HG02973 (cell line): ENCODE results near the gene TNFRSF9.
"Not testable (repeated sequence)": the region's sequence is repeated elsewhere in the genome, so short reads cannot be mapped to it uniquely, and the experiment has no call there.

Experiments used
- ATAC-seq: cut with Tn5 transposase; IDR thresholded peaks from one replicate; pipeline ENCODE4 v1.9.1; 2021; ENCODE audit warnings: moderate library complexity; ENCODE audit not compliant: unreplicated experiment

The TNFRSF9 gene

GRCh38 chr1:7940745-7941436 is at the start of gene TNFRSF9:
TSS of gene TNFRSF9 (minus strand) at chr1:7940839. CDS start at chr1:7939994, 845 bp downstream.
- ATAC-seq: no peak

DNA sequence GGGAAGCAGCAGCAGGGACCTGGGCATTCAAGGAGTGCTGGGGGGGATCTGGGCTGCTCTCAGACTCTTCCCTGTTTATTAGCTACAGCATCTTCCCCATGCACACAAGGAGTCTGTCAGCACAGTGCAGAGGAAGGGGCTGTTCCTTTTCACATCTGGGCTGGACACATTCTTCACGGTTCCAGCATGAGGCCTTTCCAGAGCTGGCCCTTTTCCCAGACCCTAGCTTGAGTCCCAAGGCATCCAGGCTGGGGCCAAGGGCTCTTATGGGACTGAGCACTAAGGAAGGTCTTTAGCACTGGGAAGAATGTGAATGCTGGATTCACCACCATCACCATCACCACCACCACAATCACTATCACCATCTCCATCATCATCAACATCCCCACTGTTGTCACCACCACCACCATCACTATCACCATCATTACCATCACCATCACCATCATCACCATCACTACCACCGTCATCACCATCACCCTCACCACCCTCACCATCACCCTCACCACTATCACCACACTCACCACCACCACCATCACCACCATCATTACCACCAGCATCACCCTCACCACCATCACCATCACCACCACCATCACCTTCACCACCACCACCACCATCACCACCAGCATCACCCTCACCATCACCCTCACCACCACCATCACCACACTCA is 49.3 kb upstream of the TNFRSF9 start:
- no peak for ATAC-seq

DNA sequence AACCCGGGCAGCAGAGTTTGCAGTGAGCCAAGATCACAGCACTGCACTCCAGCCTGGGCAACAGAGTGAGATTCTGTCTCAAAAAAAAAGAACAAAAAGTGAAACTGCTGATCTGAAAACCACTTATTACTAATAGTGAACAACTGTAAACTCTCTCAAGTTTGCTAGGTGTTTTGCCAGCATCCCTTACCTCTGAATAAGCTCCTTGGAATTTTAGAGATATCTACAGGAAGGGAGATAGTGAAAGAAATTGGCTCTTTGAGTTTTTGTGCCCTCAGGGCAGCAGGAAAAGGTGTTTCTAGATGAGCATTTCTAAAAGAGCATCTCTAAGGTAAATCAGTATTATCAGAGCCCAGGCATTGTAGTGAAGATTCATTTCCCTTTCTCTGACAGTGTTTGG is 47.9 kb upstream of the TNFRSF9 start:
- ATAC-seq: no peak

DNA sequence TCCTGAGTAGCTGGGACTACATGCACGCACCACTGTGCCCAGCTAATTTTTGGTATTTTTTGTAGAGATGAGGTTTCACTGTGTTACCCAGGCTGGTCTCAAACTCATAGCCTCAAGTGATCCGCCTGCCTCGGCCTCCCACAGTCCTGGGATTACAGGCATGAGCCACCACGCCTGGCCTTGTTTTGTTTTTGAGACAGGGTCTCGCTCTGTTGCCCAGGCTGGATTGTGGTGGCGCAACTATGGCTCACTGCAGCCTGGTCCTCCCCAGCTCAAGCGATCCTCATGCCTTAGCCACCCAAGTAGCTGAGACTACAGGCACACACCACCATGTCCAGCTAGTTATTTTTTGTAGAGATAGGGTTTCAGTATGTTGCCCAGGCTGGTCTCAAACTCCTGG is 46.9 kb upstream of the TNFRSF9 start:
- ATAC-seq: no peak

GRCh38 chr1:7985851-7986612 is 45.4 kb upstream of the TNFRSF9 start:
- no peak for ATAC-seq

GRCh38 chr1:7984811-7985210 is 44.2 kb upstream of the TNFRSF9 start:
- ATAC-seq: no peak

DNA sequence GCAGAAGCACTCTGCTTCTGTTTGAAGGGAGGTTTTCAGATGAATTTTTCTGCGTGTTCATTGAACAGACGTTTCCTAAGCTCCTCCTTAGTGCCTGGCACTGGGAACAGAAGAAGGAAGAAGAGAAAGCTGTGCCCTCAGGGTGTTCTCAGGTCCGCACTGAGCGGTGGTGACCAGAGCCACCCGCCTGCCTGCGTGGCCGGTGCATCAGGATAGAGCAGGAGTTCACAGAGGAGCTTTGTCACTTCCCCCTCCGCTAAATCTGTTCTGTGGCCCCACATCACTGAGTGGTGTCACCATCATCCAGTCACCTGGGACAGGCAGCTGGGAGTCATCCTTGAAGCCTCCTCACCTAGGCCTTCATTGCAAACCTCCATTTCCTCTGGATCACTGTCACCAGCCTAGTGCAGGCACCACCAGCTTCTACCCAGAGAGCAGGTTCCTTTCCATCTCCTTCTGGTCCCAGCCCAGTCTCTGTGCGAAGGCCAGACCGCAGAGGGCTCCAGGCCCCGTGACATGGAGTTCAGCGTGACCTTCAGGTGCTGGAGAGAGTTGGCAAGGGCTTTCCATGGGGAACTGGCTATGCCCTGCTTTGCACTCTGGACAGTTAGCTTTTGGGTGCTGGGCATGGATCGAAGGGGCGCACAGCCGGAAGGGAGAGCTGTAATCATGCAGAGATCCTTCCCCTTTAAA is 42.6 kb upstream of the TNFRSF9 start:
- ATAC-seq: no peak

DNA sequence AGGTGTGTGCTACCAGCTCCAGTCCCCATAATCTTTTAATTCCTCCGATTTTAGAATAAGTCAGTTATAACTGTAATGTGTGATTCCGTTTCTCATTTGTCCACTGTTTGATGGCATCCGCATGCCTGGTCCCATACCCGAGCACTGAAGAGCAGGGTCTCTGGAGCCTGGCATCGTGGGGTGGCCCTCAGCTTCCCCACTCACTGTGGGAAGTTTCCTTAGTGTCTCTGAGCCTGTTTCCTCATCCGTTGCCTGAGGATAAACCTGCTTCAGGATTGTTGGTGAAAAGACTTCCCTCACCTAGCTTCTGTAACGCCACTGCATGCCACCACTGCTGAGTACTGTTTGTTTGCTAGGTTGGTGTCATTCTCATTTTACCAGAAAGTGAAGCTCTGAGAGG is 40.3 kb upstream of the TNFRSF9 start:
- ATAC-seq: no peak

GRCh38 chr1:7975212-7975865 is 34.7 kb upstream of the TNFRSF9 start:
- ATAC-seq: no peak

GRCh38 chr1:7973086-7973485 is 32.4 kb upstream of the TNFRSF9 start:
- ATAC-seq: no peak

DNA sequence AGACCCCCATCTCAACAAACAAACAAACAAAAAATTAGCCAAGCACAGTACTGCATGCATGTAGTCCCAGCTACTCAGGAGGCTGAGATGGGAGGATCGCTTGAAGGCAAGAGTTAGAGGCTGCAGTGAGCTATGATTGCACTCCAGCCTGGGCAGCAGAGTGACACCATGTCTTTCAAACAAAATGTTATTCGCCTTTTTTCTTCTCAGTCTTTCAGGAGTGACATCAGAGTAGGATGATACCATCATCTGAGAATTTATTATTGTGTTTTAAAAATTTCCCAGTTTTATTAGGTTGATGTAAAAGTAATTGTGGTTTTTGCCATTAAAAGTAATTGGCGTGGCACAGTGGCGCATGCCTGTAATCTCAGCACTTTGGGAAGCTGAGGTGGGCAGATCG is 31.6 kb upstream of the TNFRSF9 start:
- ATAC-seq: no peak

DNA sequence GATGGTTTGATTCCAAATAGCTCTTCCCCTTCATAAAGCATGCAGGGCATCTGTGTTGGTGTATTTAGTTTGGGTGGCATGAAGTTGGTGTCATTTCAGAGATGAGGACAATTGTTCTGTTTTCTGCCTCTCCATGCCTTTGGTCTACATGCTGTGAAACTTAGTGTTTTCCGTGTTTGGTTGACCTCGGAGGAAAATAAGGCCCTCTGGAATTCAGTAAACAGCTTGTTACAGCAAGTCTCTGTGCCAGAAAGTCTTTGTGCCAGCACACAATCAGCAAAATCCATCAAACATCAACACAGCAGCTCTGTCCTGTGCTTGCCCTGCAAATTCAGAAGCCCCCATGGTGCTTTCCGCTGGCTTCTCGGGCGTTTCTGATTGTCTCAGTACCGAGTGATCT is 30.4 kb upstream of the TNFRSF9 start:
- no peak for ATAC-seq

DNA sequence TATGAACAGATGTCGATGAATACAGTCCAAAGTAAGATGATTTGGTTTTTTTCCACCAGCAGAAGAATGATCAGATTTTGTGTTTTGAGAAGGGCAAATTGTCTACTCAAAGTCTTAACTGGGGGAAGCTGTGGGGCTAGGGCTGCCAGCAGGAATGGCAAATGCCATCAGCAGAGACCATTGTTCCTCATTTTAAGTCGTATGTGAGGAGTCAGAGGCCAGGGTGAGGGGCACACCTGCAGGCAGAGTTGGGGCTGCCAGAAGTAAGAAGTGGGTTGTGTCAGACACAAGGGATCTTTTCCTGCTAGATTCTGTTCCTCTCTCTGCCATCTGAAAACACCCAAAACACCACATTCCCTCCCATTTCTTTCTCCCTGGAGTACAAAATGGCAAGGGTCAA is 29.6 kb upstream of the TNFRSF9 start:
- no peak for ATAC-seq

GRCh38 chr1:7967651-7968050 is 27.0 kb upstream of the TNFRSF9 start:
- ATAC-seq: no peak

- no peak for ATAC-seq
Measured at GRCh38 chr1:7967196-7967595, 26.6 kb upstream of the TNFRSF9 start.

DNA sequence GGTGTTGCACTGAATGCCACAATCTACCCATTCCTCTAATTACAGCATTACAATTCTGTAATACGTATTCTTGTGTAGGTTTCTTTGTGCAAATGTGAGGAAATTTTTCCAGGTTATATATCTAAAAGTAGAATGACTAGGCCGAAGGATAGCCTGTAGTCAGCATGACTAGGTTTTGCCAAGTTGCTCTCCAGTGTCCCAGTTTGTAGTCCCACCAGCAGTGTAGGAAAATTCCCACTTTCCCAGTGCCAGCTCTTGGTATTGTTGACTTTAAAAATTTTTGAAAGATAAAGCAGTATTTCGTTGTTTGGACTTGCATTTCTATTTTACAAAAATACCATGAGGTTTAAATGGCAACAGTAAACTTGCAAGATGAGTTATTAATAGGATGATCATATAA is 23.8 kb upstream of the TNFRSF9 start:
- no peak for ATAC-seq

GRCh38 chr1:7963841-7964240 is 23.2 kb upstream of the TNFRSF9 start:
- ATAC-seq: not testable (repeated sequence)

GRCh38 chr1:7963378-7963730 is 22.7 kb upstream of the TNFRSF9 start:
- ATAC-seq: not testable (repeated sequence)

GRCh38 chr1:7962636-7963377 is 22.2 kb upstream of the TNFRSF9 start:
- ATAC-seq: no peak

DNA sequence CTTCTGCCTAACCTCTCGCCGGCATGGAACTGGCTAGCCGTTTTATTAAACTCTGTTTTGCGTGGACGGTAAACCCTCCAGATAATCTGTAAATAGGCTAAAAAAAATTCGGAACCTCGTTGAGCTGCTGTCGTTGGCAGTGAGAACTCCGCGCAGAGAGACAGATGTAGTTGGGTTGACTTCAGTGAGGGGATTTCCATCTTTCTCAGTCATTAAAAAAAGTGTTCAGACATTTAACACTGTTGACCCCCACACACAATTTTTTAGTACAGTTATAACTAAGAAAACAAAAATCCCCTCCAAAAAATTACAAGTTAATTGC is 21.3 kb upstream of the TNFRSF9 start:
- ATAC-seq: no peak
